ENCODE data around the gene GABRG3.

Gene GABRG3

GRCh38 chr15:27125185-27125584, 154.2 kb downstream of the GABRG3 start:
- TF ChIP-seq REST (IDR thresholded peaks at IDR 0.05; ENCODE audit: insufficient read depth in 1 of 2, low read depth in 2 of 2, low read length in 2 of 2): no peak
- TF ChIP-seq POLR2AphosphoS5 (IDR thresholded peaks at IDR 0.05; ENCODE audit: low read depth, low read length): no peak
- TF ChIP-seq TAF1 (IDR thresholded peaks at IDR 0.05; ENCODE audit: borderline replicate concordance, insufficient read depth, low read length): no peak
- no peak for TF ChIP-seq FOXP2 (optimal IDR thresholded peaks at IDR 0.05; ENCODE audit: borderline replicate concordance, extremely low read depth, extremely low read length, insufficient read depth)
- TF ChIP-seq SIN3A (IDR thresholded peaks at IDR 0.05; ENCODE audit: borderline replicate concordance, insufficient read depth, low read length): no peak

DNA sequence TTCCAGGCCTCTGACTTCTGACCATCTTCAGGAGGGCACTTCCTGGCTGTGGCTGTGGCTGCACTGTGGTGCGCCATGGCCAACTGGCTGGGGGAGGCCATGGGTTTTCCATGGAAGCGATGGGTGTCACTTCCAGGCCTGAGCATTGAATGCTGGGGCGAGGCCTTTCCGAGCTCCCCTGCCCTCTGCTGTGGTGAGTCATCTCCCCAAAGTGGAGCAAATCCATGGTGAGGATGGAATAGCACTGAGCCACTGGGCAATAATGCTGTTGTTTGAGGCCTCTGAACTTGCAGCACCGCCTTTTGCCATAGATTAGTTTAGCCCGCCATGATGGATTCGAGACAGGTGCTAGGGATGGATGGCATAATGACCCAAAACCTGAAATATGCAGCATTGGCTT, 155.5 kb downstream of the GABRG3 start:
- TF ChIP-seq TAF1 (IDR thresholded peaks at IDR 0.05; ENCODE audit: borderline replicate concordance, insufficient read depth, low read length) (no peak), FOXP2 (optimal IDR thresholded peaks at IDR 0.05; ENCODE audit: borderline replicate concordance, extremely low read depth, extremely low read length, insufficient read depth) (no peak), SIN3A (IDR thresholded peaks at IDR 0.05; ENCODE audit: borderline replicate concordance, insufficient read depth, low read length) (no peak), POLR2AphosphoS5 (IDR thresholded peaks at IDR 0.05; ENCODE audit: low read depth, low read length) (no peak)

DNA sequence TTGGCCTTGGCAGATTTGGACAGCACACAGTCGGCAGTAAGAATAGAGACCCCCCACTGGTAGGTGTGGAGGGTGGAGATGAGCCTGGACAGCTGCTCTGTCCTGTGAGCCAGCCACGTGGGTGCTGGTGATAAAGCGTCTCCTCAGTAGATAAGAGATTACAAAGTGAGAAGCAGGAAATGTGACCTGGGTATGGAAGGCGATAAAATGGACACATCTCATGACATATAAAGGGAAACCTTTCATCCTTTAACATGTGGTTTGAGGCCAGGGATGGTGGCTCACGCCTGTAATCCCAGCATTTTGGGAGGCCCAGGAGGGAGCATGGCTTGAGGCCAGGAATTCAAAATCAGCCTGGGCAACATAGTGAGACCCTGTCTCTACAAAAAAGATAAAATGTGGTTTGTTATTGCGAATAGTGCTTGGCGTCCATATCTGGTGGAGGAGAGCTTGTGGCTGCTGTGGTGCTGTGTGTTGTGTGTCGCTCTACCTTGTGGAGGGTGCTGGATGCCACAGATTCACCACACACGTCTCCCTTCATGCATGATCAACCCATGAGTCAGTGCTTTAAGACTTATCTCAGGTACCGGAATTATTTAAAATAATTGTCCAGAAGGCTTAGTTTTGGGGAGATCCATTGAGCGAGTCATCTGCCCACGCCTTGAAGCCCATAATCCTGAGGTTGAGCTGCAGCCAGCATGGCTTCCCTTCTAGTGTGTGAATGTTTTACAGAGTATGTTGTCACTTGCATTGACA, 157.0 kb downstream of the GABRG3 start:
- no peak for TF ChIP-seq FOXP2 (optimal IDR thresholded peaks at IDR 0.05; ENCODE audit: borderline replicate concordance, extremely low read depth, extremely low read length, insufficient read depth)
- no peak for TF ChIP-seq SIN3A (IDR thresholded peaks at IDR 0.05; ENCODE audit: borderline replicate concordance, insufficient read depth, low read length)
- TF ChIP-seq POLR2AphosphoS5 (IDR thresholded peaks at IDR 0.05; ENCODE audit: low read depth, low read length): no peak
- no peak for TF ChIP-seq REST (IDR thresholded peaks at IDR 0.05; ENCODE audit: insufficient read depth in 1 of 2, low read depth in 2 of 2, low read length in 2 of 2)
- no peak for TF ChIP-seq TAF1 (IDR thresholded peaks at IDR 0.05; ENCODE audit: borderline replicate concordance, insufficient read depth, low read length)

DNA sequence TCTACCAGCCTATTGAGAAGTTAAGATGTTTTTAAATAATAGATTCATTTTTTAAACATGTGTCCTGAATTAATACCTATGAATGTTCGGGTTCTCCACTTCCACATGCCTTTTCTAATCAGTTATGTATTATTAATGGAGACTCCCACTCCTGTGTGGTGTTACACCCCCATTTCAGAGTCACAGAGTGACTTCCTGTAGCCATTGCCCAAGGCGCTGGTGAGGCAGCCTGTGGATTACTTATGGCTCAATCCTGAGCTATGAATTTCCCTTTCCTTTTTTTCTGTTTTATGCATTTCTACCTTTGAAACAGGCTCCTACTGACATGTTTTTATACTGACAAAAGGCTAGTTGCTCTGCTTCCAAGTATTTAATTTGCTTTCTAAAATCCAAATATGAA, 162.3 kb downstream of the GABRG3 start:
- no peak for TF ChIP-seq FOXP2 (optimal IDR thresholded peaks at IDR 0.05; ENCODE audit: borderline replicate concordance, extremely low read depth, extremely low read length, insufficient read depth)
- TF ChIP-seq REST (IDR thresholded peaks at IDR 0.05; ENCODE audit: insufficient read depth in 1 of 2, low read depth in 2 of 2, low read length in 2 of 2): no peak
- no peak for TF ChIP-seq TAF1 (IDR thresholded peaks at IDR 0.05; ENCODE audit: borderline replicate concordance, insufficient read depth, low read length)
- TF ChIP-seq POLR2AphosphoS5 (IDR thresholded peaks at IDR 0.05; ENCODE audit: low read depth, low read length): no peak
- no peak for TF ChIP-seq SIN3A (IDR thresholded peaks at IDR 0.05; ENCODE audit: borderline replicate concordance, insufficient read depth, low read length)

GRCh38 chr15:27134481-27134880, 163.5 kb downstream of the GABRG3 start:
- TF ChIP-seq REST (IDR thresholded peaks at IDR 0.05; ENCODE audit: insufficient read depth in 1 of 2, low read depth in 2 of 2, low read length in 2 of 2) (no peak), POLR2AphosphoS5 (IDR thresholded peaks at IDR 0.05; ENCODE audit: low read depth, low read length) (no peak), FOXP2 (optimal IDR thresholded peaks at IDR 0.05; ENCODE audit: borderline replicate concordance, extremely low read depth, extremely low read length, insufficient read depth) (no peak), TAF1 (IDR thresholded peaks at IDR 0.05; ENCODE audit: borderline replicate concordance, insufficient read depth, low read length) (no peak), SIN3A (IDR thresholded peaks at IDR 0.05; ENCODE audit: borderline replicate concordance, insufficient read depth, low read length) (no peak)

All from PFSK-1 (cell line).